HEK293 (cell line): ENCODE data around the gene C2orf80.

Source experiments
- CTCF ChIA-PET: fragments of 350-600 bp; formaldehyde crosslinking; extraction: SDS; loops from one replicate; lab custom pipeline; 2021; ENCODE audit warnings: antibody characterized with exemption; lab: Yijun Ruan, JAX
- POLR2A ChIA-PET: fragments of 300-600 bp; formaldehyde crosslinking; extraction: SDS; loops from one replicate; lab custom pipeline; 2020; ENCODE audit warnings: antibody characterized with exemption, inconsistent platforms; lab: Yijun Ruan, JAX
- H3K27ac ChIP-seq: fragments of 200-500 bp; sonication (Bioruptor generic); 2 replicates; pipeline ENCODE4 v1.5.1; 2014; ENCODE audit warnings: low read depth, low read length, control low read depth, inconsistent platforms; ENCODE audit errors: extremely low read depth
- H3K36me3 ChIP-seq, 2 experiments: fragments of 200-500 bp in 1 of 2; sonication (Bioruptor generic) in 1 of 2; 1 replicate in 1 of 2; 2 replicates in 1 of 2; pipeline ENCODE4 v1.5.1; 2014 to 2017; ENCODE audit warnings: inconsistent platforms in 2 of 2, low read length in 2 of 2; ENCODE audit not compliant: control insufficient read depth in 2 of 2, insufficient read depth in 1 of 2
- H3K4me1 ChIP-seq: fragments of 200-500 bp; sonication (Bioruptor generic); 2 replicates; pipeline ENCODE4 v1.5.1; 2014; ENCODE audit warnings: mild to moderate bottlenecking, low read length, inconsistent platforms; ENCODE audit not compliant: control insufficient read depth, insufficient read depth
- H3K4me3 ChIP-seq: 2 replicates; pipeline ENCODE4 v1.5.1; 2011; ENCODE audit warnings: low read depth, mild to moderate bottlenecking, control low read depth, low read length, moderate library complexity
- H3K9me3 ChIP-seq: fragments of 200-500 bp; sonication (Bioruptor generic); 2 replicates; pipeline ENCODE4 v1.5.1; 2014; ENCODE audit warnings: low read depth, low read length, inconsistent platforms; ENCODE audit not compliant: control insufficient read depth, insufficient read depth
- AEBP2 ChIP-seq: fragments of 450-650 bp; formaldehyde crosslinking; IDR thresholded peaks from 2 replicates; pipeline ENCODE4 v1.5.1; 2016; ENCODE audit warnings: missing biosample characterization, missing genetic modification characterization, borderline replicate concordance
- GFI1B ChIP-seq: fragments of 450-650 bp; formaldehyde crosslinking; IDR thresholded peaks from 2 replicates; pipeline ENCODE4 v1.5.1; 2016; ENCODE audit warnings: missing biosample characterization, missing genetic modification characterization
- KLF7 ChIP-seq: fragments of 450-650 bp; formaldehyde crosslinking; IDR thresholded peaks from 2 replicates; pipeline ENCODE4 v1.5.1; 2016; ENCODE audit warnings: missing biosample characterization, missing genetic modification characterization, borderline replicate concordance
- PBX3 ChIP-seq: sonication (generic); formaldehyde crosslinking; IDR thresholded peaks from 2 replicates; pipeline ENCODE4 v1.8.1; 2022; ENCODE audit warnings: mild to moderate bottlenecking, moderate library complexity, missing genetic modification reagents
- PRDM10 ChIP-seq: fragments of 450-650 bp; formaldehyde crosslinking; IDR thresholded peaks from 2 replicates; pipeline ENCODE4 v1.5.1; 2016; ENCODE audit warnings: missing biosample characterization, missing genetic modification characterization
- REPIN1 ChIP-seq: fragments of 450-650 bp; formaldehyde crosslinking; IDR thresholded peaks from 2 replicates; pipeline ENCODE4 v1.5.1; 2017; ENCODE audit warnings: missing biosample characterization, missing genetic modification characterization, low read depth
- SALL2 ChIP-seq: fragments of 450-650 bp; formaldehyde crosslinking; IDR thresholded peaks from 2 replicates; pipeline ENCODE4 v1.5.0; 2017; ENCODE audit warnings: missing biosample characterization, mild to moderate bottlenecking, missing genetic modification characterization, borderline replicate concordance
- SETDB1 ChIP-seq: IDR thresholded peaks from one replicate; pipeline ENCODE4 v1.6.1; 2017; ENCODE audit warnings: mild to moderate bottlenecking, low read length, moderate library complexity, mixed read lengths; ENCODE audit not compliant: insufficient read length
- YY1 ChIP-seq: fragments of 450-650 bp; formaldehyde crosslinking; IDR thresholded peaks from 2 replicates; pipeline ENCODE4 v1.5.1; 2018; ENCODE audit warnings: missing biosample characterization, missing genetic modification characterization
- ZBTB48 ChIP-seq: fragments of 450-650 bp; formaldehyde crosslinking; IDR thresholded peaks from 2 replicates; pipeline ENCODE4 v1.5.1; 2016; ENCODE audit warnings: missing biosample characterization, missing genetic modification characterization
- ZNF132 ChIP-seq: fragments of 450-650 bp; formaldehyde crosslinking; IDR thresholded peaks from 2 replicates; pipeline ENCODE4 v1.5.1; 2017; ENCODE audit warnings: missing biosample characterization, missing genetic modification characterization, borderline replicate concordance
- ZNF157 ChIP-seq: fragments of 450-650 bp; formaldehyde crosslinking; IDR thresholded peaks from 2 replicates; pipeline ENCODE4 v1.5.1; 2016; ENCODE audit warnings: missing biosample characterization, missing genetic modification characterization
- ZNF16 ChIP-seq: fragments of 450-650 bp; formaldehyde crosslinking; IDR thresholded peaks from 2 replicates; pipeline ENCODE4 v1.5.1; 2016; ENCODE audit warnings: low read depth, missing biosample characterization, missing genetic modification characterization
- ZNF18 ChIP-seq: fragments of 450-650 bp; formaldehyde crosslinking; IDR thresholded peaks from 2 replicates; pipeline ENCODE4 v1.5.1; 2016; ENCODE audit warnings: missing biosample characterization, missing genetic modification characterization
- ZNF202 ChIP-seq: fragments of 450-650 bp; formaldehyde crosslinking; IDR thresholded peaks from 2 replicates; pipeline ENCODE4 v1.5.1; 2016; ENCODE audit warnings: missing biosample characterization, missing genetic modification characterization, borderline replicate concordance
- ZNF335 ChIP-seq: fragments of 450-650 bp; formaldehyde crosslinking; conservative IDR thresholded peaks from 2 replicates; pipeline ENCODE4 v1.5.1; 2016; ENCODE audit warnings: missing biosample characterization, missing genetic modification characterization
- ZNF341 ChIP-seq: fragments of 450-650 bp; formaldehyde crosslinking; IDR thresholded peaks from 2 replicates; pipeline ENCODE4; 2016; ENCODE audit warnings: low read depth, missing biosample characterization, missing genetic modification characterization
- ZNF394 ChIP-seq: fragments of 450-650 bp; formaldehyde crosslinking; IDR thresholded peaks from 2 replicates; pipeline ENCODE4 v1.5.1; 2016; ENCODE audit warnings: missing biosample characterization, missing genetic modification characterization, mild to moderate bottlenecking, moderate library complexity, borderline replicate concordance
- ZNF416 ChIP-seq: fragments of 450-650 bp; formaldehyde crosslinking; IDR thresholded peaks from 2 replicates; pipeline ENCODE4 v1.5.1; 2016; ENCODE audit warnings: missing biosample characterization, missing genetic modification characterization
- ZNF48 ChIP-seq: fragments of 450-650 bp; formaldehyde crosslinking; IDR thresholded peaks from 2 replicates; pipeline ENCODE4 v1.5.1; 2016; ENCODE audit warnings: missing biosample characterization, missing genetic modification characterization
- ZNF560 ChIP-seq: fragments of 450-650 bp; formaldehyde crosslinking; IDR thresholded peaks from 2 replicates; pipeline ENCODE4 v1.5.1; 2017; ENCODE audit warnings: missing biosample characterization, missing genetic modification characterization, borderline replicate concordance
- ZNF610 ChIP-seq: fragments of 450-650 bp; formaldehyde crosslinking; IDR thresholded peaks from 2 replicates; pipeline ENCODE4 v1.5.1; 2016; ENCODE audit warnings: missing biosample characterization, missing genetic modification characterization, borderline replicate concordance
- ZNF670 ChIP-seq: fragments of 450-650 bp; formaldehyde crosslinking; IDR thresholded peaks from 2 replicates; pipeline ENCODE4 v1.5.1; 2016; ENCODE audit warnings: missing biosample characterization, missing genetic modification characterization, low read depth
- ZNF777 ChIP-seq: fragments of 450-650 bp; formaldehyde crosslinking; IDR thresholded peaks from 2 replicates; pipeline ENCODE4 v1.5.1; 2017; ENCODE audit warnings: missing biosample characterization, missing genetic modification characterization, borderline replicate concordance

Gene C2orf80

DNA sequence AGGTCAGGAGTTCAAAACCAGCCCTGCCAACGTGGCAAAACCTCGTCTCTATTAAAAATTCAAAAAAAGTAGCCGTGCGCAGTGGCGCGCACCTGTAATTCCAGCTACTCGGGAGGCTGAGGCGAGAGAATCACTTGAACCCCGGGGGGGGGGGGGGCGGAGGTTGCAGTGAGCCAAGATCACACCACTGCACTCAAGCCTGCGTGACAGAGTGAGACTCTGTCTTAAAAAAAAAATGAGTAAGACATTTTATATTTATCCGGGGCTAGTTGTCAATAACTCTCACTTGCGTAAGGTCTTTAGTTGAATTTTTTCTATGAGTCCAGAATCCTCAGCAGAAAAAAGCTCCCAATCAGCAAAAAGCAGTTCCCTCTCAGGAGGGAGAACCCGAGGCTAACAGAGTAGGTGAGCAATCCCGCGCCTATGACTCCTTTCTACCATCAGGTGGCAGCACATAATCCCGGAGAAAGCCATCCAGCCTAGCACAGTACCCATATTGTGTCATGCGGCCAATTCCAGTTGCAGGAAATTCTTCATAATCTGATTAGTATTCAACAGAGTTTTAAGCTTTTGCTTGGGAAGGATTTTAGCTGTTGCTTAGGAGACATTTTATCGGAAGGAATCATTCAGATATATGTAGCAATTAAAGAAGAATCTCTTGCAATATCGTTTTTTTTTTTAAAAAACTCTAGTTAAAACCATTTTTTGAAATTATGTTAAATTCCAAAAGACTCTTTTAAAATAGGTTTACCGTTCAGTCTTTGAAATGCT is 14.6 kb downstream of the C2orf80 start (continued):
- TF ChIP-seq ZNF560 (tag by site-specific recombination) = no peak
- TF ChIP-seq YY1 = no peak
- no peak for TF ChIP-seq ZNF416 (tag by site-specific recombination)

- no peak overlapping the region for H3K27ac ChIP-seq
- H3K4me3 ChIP-seq = no peak overlapping the region
- H3K36me3 ChIP-seq = no peaks in the 10 kb centered on the region
- H3K4me1 ChIP-seq = no peaks in the 10 kb centered on the region
- ChIA-PET CTCF (interaction anchor here (0.6 to 3.1 kb wide), 10 partner anchors 9 to 242 kb away, joined by 4 to 53 read pairs (median 10); partner anchors contain the start of gene IDH1), POLR2A (interaction anchor here (2.2 kb wide), 1 partner anchor 81 kb away, joined by 16 read pairs; the partner anchor contains the start of gene IDH1)
- TF ChIP-seq PBX3 (CRISPR knock-in tag) (no peak), ZNF157 (tag by site-specific recombination) (no peak), GFI1B (tag by site-specific recombination) (no peak), SALL2 (tag by site-specific recombination) (no peak), ZNF777 (no peak), ZNF48 (tag by site-specific recombination) (no peak), ZNF610 (tag by site-specific recombination) (no peak), ZNF18 (no peak), ZNF132 (tag by site-specific recombination) (no peak), ZNF416 (tag by site-specific recombination) (no peak), ZNF202 (no peak)
- H3K9me3 ChIP-seq = no peaks in the 10 kb centered on the region
Observed at GRCh38 chr2:208174144-208174543, 15.7 kb downstream of the C2orf80 start.

DNA sequence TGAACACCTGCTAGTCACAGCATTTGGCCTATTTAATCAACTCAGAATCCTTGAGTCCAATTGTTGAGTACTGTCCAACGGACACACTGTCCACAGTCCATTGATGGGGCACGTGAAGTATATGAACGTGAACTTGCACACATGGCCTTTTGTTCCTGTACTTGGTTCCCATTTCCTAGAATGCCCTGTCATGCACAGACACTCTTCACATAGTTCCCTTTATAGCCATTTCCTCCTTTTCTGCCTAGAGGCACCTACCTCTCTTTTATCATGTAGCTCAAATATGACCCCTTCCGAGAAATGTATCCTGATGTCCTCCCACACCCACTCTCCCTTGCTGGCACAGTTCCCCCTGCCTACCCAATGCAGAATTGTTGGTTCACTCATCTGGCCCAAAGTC is 17.7 kb downstream of the C2orf80 start:
- TF ChIP-seq SETDB1 (no peak), ZBTB48 (tag by site-specific recombination) (no peak), AEBP2 (tag by site-specific recombination) (no peak), ZNF670 (tag by site-specific recombination) (no peak), ZNF394 (no peak), KLF7 (no peak), ZNF341 (tag by site-specific recombination) (no peak), ZNF335 (no peak), PRDM10 (no peak), SALL2 (tag by site-specific recombination) (no peak), REPIN1 (tag by site-specific recombination) (no peak), ZNF16 (tag by site-specific recombination) (no peak)
- ChIA-PET CTCF (interaction anchor here (0.9 kb wide), 1 partner anchor 70 kb away, joined by 4 read pairs; no protein-coding TSS in a partner anchor), POLR2A (interaction anchor here (0.6 kb wide), 1 partner anchor 13 kb away, joined by 7 read pairs; no protein-coding TSS in a partner anchor)

More for the DNA sequence above, 17.7 kb downstream of the C2orf80 start:
- Histone ChIP-seq H3K4me3 (no peak overlapping the region), H3K27ac (no peak overlapping the region), H3K9me3 (no peaks in the 10 kb centered on the region), H3K36me3 (no peaks in the 10 kb centered on the region), H3K4me1 (no peaks in the 10 kb centered on the region)
